Activated CD8-positive, alpha-beta memory T cell treated with anti-CD3 and anti-CD28 coated beads for 4 hours (primary cell): ENCODE results near the gene SLC25A48.
"Not testable (repeated sequence)": the region's sequence is repeated elsewhere in the genome, so short reads cannot be mapped to it uniquely, and the experiment has no call there.

Experiments used
- DNase-seq, 2 donors: peaks; one replicate each; pipeline ENCODE4 v3.0.0-alpha.2; 2020; ENCODE audit warnings: low read depth in 2 of 2

The SLC25A48 gene

DNA sequence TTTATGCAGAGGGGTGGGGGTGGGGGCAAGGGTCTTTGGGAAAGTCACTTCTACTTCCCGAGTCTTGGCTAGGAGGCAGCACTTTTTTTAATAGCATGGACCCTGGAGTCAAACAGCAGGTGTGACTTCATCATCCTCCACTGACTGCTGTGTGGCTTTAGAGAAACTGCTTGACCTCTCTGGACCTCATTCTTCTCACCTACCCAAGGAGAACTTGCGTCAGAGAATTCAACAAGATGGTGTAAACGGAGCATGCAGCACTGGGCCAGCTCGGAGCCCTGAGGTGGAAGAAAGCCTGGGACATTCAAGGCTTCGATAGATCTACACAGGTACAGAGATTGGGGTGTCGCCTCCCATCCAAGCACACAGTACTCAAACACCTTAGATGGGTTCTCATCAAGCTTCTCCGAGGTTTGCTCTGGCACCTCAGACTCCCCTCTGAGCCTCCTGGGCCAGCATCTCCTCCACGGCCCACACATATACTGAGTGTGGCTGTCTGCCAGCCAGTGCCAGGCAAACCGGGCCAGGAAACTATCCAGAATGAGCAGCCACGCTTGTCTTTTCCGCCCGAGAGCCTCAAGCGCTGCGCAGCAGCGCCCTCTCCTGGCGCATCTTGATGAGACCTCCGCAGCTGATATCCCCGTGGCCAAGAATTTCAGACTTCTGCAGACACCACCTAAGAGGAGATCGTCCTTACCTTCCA is 4.6 kb upstream of the SLC25A48 start:
- no peak for DNase-seq

DNA sequence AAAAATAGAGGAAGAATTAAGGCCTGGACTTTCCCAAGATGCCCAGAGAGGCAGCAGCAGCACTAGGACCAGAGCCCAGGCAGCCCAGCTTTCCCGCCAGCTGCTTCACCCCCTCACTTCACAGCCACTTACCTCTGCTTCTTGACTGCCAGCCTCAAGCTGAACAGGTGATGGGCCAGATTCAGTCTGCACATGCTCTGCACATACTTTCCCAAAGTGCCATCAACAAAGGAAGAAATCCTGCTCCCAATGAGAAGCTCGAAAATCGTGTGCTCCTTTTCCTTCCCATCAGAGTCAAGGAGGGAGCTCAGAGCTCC is 4.1 kb upstream of the SLC25A48 start:
- no peak for DNase-seq

DNA sequence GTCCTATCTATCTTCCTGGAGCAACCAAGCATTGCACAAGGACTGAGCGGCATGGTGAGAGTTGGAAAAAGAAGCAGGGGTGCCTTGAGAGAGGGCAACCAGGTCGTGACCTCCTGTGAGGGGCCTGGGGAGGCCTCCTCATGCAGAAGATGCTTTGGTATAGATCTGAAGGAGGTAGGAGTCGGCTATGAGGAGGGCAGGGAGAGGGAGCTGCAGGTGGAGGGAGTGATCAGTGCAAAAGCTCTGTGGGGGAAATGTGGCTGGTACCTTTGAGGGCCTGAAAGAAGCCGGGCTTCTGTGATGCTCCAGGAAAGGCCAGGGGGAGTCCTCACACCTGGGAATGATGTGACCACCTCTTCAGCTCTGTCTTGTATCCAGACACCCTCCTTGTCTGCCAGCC is 3.6 kb upstream of the SLC25A48 start:
- DNase-seq = no peak

DNA sequence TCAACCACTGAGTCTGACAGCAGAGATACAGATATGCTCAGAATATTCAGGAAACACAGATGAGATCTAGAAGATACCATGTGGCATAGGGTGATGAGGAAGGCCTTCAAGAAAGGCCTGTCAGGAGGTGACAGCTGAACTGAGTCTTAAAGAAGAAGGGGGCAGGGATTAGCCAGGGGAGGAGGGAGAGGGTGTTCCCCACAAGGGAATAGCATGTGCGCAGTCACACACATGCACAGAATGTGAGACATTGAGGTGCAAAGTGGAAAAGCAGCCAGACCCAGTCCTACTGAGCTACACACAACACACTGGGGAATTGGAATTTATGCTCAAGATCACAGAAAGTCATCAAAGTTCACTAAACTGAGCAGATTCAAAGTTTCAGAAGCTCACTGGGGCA is 3.0 kb upstream of the SLC25A48 start:
- no peak for DNase-seq

DNA sequence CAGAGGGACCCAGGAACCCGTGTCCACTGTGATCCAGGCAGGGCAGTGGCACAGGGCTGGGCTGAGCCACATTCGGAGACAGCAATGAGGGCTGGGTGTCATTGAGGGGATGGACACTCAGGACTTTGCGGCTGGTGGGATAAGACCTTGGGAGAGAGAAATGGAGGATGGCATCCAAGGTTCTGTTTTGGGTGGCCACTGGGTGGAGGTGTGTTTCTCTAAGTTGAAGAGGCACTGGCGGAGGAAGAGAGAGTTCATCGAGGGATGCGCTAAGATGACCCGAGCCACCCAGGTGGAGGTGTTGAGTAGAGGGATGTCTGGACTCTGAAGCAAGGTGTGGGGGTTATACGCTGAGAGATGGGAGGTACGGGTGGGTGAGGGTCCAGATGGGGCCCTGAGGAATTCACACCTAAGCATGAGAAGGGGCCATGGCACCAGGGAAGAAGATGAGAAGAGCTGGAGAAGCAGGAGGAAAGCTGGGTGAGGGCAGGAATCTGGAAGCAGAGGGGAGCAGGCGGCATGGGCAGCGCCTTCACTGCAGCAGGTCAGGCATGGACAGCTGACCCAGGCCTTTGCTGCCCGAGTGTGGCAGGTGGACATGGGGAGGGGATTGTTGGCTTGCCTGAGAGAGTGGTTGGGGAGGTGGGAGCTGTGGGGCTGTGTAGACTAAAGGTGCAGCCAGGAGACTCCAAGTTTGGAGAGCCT is 2.5 kb upstream of the SLC25A48 start:
- no peak for DNase-seq

DNA sequence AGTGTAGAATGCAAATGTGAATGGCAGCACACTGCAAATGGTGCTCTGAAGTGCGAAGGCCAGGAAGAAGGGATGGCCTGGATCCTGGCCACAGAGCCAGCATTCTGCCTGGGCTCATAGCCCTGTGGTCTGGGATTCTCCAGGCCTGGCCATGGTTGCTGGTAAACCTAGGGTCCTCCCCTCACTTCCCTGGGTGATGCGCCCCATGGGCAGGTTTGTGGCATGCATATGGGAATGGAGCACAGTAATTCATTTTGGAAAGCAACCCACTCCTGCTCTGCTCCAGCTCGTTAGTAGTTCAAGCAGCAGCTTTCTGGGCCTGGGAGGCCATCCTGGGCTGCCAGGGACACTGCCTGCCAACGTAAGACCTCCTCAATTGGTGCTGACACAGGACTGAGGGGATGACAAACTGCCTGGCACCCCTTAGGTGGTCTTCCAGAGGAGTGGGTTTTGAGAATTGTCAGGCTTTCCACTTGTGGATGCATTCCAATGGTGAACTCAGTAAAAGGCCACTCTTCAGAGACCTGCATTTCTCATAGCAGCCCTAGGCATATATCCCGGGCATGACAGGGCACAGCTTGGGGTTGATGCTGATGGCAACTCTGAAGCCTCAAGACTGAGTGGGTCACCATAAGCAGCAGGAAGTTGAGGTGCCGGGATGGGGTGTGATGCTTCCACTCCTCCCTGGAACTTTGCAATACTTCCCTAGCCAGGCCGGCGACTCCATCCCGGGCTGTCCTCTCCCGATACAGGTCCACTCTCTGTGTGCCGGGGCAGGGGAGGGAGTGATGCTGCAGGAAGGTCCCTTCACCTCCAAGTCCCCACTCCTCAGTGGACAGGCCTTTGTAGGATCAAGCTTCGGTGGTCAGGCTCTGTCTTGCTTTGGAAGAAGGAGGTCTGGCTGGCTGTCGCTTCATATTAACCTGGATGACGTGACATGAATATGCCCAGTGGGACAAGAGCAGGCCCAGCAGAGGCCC is 1.2 kb upstream of the SLC25A48 start:
- DNase-seq = no peak

DNA sequence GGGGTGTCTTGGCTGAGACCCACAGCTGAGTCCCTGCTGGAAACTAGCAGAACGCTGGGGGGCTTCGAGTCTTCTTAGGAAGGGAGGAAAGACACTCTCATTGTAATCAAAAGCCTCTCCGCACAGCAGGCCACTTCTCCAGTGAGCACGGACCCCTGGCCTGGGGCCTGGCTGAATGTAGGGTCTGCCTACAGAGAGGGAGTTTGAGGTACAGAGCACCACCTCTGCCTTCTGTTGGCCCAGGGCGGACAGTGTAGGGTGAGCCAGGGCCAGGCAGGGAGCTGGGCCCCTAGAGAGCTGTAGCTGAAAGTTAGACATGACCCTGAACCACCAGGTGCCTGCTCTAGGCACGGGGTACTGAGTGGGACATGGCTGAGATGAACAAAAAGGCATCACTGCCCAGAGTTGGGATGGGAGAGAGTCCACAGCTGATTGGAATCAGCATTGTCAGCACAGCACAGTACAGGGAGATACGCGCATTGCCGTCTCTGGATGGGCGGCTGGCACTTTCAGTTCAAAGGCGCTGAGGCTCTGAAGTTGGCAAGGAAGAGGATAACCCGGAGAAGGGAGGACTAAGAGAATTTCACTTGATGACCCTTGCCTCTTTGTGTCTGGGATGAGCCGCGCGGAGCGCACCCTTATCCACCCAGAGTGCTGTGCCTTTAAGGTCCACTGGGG is 363 bp upstream of the SLC25A48 start:
- no peak for DNase-seq

DNA sequence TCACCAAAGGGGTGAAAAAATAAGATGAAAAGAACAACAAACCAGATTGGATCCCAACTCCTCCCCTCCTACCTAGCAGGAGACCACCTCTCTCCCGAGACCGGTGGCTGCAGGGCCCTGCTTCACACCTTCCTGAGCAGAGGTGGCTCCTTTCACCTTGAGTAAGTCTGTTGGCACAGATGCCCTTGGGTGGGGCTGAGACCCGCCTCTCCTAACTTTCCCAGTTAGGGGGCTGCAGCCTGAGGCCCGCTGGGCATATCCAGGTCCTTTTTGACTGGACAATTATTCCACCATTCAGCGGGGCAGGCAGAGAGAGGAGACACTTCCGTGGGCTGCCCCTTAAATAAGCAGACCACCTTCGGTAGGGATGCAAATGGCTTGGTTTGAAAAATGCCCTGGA is 1.3 kb downstream of the SLC25A48 start:
- DNase-seq = no peak

DNA sequence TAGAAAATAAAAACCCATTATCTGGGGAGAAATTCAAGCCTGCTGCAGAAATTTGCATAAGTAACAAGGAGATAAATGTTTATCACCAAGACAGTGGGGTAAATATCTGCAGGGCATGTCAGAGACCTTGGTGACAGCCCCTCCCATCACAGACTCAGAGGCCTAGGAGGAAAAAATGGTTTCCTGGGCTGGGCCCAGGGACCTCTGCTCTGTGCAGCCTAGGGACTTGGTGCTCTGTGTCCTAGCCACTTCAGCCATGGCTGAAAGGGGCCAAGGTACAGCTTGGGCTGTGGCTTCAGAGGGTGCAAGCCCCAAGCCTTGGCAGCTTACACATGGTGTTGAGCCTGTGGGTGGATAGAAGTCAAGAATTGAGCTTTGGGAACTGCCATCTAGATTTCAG is 3.9 kb downstream of the SLC25A48 start:
- not testable (repeated sequence) for DNase-seq

DNA sequence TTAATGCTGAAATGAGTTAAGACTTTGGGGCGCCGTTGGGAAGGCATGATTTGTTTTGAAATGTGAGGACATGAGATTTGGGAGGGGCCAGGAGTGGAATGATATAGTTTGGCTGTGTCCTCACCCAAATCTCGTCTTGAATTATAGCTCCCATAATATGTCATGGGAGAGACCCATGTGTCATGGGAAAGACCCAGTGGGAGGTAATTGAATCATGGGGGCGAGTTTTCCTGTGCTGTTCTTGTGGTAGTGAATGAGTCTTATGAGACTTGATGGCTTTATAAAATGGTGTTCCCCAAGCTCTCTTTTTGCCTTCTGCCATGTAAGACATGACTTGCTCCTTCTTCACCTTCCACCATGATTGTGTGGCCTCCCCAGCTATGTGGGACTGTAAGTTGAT is 5.1 kb downstream of the SLC25A48 start:
- DNase-seq = no peak

DNA sequence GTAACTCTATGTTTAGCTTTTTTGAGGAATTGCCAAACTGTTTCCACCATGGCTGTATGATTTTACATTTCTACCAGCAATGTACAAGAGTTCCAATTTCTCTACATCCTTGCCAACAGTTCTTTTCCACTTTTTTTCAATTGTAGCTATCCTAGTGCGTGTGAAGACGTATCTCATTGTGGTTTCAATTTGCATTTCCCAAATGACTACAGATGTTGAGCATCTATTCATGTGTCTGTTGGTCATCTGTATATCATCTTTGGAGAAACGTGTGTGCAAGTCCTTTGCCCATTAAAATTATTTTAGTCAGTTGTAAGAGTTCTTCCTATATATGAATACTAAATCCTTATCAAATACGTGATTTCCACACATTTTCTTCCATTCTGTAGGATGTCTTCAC is 6.5 kb downstream of the SLC25A48 start:
- DNase-seq = no peak

DNA sequence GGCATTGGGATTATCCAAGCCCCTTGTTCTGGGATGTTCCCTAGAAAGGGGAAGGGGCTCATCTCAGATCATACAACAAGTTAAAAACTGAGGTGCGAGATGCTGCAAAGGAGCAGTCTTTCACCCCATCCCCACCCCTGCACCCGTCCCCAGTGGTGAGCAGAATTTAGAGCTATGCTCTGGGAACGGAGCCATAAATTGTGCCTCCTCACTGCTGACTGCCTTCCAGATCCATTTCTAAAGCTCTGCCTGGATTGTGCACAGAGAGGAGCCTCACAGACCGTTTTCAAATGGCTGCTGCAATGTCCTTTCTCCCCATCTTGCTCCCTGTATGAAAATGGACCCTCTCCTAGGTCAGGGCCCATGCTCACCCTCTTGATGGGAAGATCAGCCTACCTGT is 8.3 kb downstream of the SLC25A48 start:
- DNase-seq = no peak

DNA sequence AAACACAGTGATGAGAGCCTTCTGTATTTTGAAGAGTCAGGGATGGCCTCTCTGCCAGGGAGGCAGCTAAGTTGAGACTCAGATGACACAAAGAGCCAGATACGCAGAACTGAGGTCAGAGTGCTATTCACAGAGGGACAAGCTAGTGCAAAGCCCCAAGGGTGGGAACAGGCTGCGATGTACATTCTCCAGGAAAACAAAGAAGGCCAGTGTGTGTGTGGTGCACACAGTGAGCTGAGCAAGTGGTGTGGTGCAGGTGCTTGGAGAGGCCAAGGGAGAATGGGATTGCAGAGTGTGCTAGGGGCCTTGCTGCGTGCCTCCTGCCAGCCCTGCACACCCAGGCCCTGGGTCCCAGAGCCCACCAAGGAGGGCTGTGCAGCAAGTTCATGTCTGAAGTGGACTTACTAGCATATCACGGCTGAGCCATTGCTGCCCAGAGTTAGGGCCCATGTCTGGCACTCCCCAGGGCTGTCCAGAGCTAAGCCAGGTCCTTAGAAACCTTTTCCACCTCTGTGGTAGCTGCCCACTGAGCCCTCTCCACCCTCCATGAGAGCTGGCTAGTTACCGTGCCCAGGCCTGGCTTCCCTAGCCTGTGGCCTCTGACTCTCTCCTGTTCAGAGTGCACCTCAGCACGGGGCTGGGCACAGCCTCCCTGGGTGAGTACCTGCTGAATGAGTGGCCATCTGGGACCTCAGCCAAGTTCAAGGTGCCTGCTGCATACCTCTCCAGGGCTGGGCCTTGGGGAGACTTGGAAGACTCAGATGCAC is 9.3 kb downstream of the SLC25A48 start:
- DNase-seq = no peak

DNA sequence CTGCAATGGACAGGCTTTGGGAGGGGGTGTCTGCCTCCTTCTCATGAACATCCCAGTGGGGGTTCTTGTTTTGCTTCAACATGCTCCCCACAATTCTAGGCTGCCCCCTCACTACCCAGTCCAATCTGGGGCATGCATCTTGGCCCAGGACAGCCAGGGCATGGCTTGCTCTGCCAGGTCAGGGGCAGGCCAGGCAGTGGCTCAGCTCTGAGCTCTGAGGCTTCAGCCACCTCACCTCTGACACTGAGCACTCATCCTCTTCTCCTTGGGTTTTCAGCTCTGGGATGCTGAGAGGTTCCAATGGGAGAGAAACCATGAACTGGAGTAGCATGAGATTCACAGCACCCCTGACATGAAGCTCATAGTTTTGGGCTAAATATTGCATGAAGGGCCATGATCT is 11.8 kb downstream of the SLC25A48 start:
- no peak for DNase-seq

DNA sequence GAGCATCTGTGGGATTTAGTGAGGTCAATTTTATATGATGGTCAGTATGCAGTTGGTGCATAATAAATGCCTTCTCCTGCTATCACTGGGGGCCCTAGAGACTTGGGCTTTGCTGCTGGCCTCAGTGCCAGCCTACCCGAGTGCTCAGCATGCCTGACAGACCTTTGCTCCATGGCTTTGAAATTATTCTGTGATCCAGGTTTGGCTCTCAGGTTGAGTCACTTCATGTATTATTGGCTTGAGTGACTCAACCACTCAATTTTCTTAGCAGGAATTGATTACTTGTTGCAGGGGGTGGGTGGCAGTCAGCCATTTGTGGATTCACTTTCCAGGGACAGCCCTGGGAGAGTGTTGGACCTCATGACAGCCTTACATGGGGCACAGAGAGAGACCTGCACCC is 13.5 kb downstream of the SLC25A48 start:
- DNase-seq = no peak

DNA sequence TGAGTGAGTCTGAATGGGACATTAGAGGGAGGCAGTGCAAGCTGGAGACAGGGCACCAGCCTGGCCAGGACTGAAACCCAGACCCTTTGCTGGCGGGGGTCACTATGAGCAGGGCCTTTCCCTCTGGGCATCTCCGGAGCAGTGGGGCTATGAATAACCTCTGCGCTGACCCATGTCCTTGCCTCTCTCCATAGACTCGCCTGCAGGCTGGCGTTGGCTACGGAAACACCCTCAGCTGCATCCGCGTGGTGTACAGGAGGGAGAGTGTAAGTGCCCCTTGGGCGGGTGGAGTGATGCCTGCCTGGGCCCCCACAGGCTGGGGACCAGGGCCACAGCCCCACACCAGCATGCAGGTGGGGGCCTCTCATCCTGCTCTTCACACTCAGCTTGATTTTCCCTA is 15.8 kb downstream of the SLC25A48 start:
- no peak for DNase-seq

DNA sequence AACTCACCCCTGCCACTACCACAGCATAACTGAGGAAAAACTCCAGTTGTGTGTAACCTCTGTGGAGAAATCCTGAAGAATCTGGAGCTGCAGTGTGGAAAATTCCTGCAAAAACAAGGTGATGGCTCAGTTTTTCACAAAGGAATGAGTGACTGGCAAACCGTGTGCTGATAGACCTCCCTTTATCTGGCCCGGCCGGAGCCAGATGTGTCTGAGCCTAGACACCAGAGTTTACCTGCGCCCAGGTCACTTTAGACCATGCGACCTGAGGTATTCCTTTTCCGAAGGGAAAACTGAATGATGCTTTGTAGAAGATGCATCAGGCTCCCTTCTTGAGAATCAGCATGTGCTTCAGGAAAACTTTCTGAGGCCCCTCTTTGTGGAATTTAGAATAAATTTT is 16.2 kb downstream of the SLC25A48 start:
- DNase-seq = no peak

DNA sequence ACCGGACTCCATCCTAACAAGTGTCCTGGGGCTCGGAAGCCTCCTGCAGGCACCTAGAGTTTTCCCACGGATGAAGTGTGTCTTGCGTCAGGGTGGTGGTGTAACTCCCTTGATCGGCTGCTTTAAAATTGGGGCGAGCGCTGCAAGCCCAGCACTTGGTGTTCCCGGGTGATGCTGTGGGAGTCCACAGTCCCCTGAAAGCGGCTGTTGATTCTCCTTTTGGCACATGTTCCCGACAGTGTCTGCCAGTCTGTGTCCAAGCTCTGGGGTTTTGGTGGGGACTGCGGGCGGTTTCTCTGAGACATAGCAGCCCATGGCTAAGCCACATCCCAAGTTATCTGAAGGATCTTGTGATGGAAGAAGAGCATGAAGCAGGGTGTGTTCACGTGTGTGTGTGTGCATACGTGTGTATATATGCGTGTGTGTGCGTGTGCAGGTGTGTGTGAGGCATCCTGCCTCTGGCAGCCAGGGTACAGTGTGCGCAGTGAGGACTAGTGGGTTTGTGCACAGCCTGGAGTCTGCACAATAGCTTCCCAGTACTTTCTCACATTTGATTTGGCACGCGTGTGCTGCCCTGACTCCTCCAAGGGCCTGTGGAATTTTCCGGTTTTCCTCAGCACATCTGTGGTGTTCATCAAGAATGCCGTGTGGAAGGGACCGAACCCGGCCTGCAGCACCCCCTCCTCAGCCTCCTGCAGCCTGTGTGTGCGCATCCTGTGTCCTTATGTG is 16.9 kb downstream of the SLC25A48 start:
- no peak for DNase-seq

DNA sequence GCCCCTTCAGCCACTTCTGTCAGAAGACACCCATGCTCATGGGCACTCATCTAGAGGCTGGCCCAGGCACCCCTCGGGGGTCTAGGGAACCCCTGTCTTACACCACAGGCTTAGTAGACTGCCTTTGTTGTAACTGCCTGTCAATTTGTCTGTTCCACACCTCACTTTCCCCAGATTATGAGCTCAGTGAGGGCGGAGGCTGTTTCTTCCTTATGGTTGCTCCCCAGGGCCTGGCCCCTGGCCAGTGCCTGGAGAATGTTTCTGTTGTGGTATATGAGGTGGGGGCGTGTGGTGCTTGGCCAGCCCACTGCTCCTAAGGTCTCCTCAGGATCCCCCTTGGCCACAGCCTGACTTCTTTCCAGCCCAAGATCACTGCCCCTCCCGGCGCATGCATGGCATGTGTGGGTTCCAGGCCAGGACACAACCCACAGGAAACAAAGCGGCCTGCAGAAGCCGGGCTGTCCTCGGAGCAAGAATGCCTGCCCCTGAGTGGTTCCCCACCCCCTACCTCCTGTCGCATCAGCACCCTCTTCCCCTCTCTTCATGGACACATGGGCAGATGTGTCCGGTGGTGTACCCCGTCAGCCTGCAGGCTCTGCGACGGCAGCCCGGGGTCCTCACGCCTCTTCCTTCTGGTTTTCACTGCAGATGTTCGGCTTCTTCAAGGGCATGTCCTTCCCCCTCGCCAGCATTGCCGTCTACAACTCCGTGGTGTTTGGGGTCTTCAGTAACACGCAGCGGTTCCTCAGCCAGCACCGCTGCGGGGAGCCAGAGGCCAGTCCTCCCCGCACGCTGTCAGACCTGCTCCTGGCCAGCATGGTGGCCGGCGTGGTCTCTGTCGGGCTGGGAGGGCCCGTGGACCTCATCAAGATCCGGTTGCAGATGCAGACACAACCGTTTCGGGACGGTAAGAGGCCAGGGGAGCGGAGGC is 17.7 kb downstream of the SLC25A48 start:
- DNase-seq = no peak
